Tibial artery (tissue), 4 donors: ENCODE measurements around the gene BICD2.
A peak's percentile ranks its signal among the peaks of the same experiment; 100 is the strongest.

ENCODE experiments used
- DNase-seq, 2 donors: peaks; one replicate each; pipeline ENCODE4 v3.0.0-alpha.2; 2019
- H3K27ac ChIP-seq, 2 donors: fragments of 200-600 bp; sonication (generic) in 1 of 2; 1 replicate in 1 of 2; 2 replicates in 1 of 2; pipeline ENCODE4 v1.5.1; 2018 to 2019; ENCODE audit warnings: mild to moderate bottlenecking in 1 of 2
- H3K27me3 ChIP-seq, 2 donors: fragments of 200-600 bp; sonication (generic) in 1 of 2; one replicate each; pipeline versions ENCODE4 v1.5.1 to v1.6.0; 2016 to 2019
- H3K36me3 ChIP-seq, 3 donors: fragments of 200-600 bp; sonication (generic) in 2 of 3; one replicate each; pipeline ENCODE4 v1.5.1; 2016 to 2019; ENCODE audit warnings: mild to moderate bottlenecking in 2 of 3
- H3K4me1 ChIP-seq, 4 donors: fragments of 200-600 bp; sonication (generic) in 2 of 4; 1 replicate in 3 of 4; 2 replicates in 1 of 4; pipeline ENCODE4 v1.5.1; 2016 to 2019
- H3K4me3 ChIP-seq, 2 donors: fragments of 200-600 bp; sonication (generic) in 1 of 2; 1 replicate in 1 of 2; 2 replicates in 1 of 2; pipeline ENCODE4 v1.5.1; 2018 to 2019; ENCODE audit warnings: mild to moderate bottlenecking in 2 of 2
- H3K9me3 ChIP-seq, 3 donors: fragments of 200-600 bp; sonication (generic) in 1 of 3; one replicate each; pipeline ENCODE4 v1.5.1; 2016 to 2019
- intact Hi-C: fragments of 100-400 bp; cut with DNase I; formaldehyde crosslinking; loops from one replicate; pipeline ENCODE4 v1.15.0; 2023; ENCODE audit warnings: low total_unique reads
- TF ChIP-seq, protein P1 (sequence below), 2 experiments: fragments of 200-600 bp in 1 of 2; fragments of 450-650 bp in 1 of 2; IDR thresholded peaks; one replicate each; pipeline ENCODE4 v1.5.1; 2017 to 2019; ENCODE audit warnings: antibody characterized with exemption in 2 of 2, mild to moderate bottlenecking in 1 of 2, moderate library complexity in 1 of 2

The BICD2 gene

DNA sequence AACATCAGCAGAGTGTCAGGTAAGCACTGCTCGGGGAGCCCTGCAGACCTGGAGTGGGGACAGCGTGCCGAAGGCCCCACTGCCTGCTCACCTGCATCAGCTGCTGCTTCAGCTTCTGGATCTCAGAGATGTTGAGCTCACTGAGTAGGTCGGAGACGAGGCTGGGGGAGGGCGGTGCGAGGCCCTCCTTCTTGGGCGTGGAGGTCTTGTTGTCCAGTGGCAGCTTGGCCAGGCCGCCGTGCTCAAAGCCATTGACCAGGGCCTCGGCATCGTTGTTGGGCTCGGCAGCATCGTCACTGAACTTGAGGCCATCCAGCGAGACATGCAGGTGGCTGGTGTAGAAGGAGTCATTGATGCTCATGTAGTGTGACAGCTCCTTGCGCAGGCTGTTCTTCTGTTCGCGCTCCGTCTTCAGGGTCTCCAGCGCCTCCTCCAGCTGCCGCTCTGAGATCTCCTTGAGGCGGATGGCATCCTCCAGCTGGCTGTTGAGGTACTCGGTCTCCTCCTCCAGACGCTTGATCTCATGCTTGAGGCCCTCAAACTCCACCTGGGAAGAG lies 44.3 kb downstream of the BICD2 start:
- Histone ChIP-seq H3K4me3 (no peak overlapping the region), H3K36me3 (peaks cover 63 to 83% (median 78%) of the 10 kb centered on the region in 3 donors), H3K27ac (no peak overlapping the region), H3K9me3 (no peaks in the 10 kb centered on the region), H3K4me1 (no peaks in the 10 kb centered on the region), H3K27me3 (no peaks in the 10 kb centered on the region)
- intact Hi-C loops: no loop called here
- no peak for DNase-seq
- TF ChIP-seq, protein P1, sequence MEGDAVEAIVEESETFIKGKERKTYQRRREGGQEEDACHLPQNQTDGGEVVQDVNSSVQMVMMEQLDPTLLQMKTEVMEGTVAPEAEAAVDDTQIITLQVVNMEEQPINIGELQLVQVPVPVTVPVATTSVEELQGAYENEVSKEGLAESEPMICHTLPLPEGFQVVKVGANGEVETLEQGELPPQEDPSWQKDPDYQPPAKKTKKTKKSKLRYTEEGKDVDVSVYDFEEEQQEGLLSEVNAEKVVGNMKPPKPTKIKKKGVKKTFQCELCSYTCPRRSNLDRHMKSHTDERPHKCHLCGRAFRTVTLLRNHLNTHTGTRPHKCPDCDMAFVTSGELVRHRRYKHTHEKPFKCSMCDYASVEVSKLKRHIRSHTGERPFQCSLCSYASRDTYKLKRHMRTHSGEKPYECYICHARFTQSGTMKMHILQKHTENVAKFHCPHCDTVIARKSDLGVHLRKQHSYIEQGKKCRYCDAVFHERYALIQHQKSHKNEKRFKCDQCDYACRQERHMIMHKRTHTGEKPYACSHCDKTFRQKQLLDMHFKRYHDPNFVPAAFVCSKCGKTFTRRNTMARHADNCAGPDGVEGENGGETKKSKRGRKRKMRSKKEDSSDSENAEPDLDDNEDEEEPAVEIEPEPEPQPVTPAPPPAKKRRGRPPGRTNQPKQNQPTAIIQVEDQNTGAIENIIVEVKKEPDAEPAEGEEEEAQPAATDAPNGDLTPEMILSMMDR (IDR thresholded peaks at IDR 0.05): no peak

DNA sequence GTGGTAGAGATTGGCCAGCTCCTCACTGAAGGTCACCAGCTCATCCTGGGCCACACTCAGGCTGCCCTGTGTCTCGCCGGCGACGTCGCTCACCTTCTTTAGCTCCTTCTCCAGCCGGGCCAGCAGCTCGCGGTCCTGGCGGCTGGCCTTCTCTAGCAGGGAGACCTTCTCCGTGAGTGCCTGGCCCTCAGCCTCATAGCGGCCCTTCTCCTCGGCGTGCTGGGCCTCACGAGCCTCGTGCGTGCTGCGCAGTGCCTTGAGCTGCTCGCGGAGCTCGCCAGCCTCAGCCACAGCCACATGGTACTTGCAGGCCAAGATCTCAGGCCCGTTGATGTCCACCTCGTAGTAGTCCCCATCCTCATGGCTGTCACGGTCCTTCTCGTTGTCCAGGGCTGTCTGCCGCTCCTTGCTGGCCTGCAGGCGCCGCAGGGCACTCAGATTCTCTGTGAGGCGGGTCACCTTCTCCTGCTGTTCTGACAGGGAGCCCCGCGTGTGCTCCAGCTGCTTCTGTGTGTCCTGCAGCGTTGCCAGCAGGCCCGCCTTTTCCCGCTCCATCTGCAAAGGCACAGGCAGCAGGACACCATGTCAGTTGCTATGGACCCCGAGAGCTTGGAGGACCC lies 45.5 kb downstream of the BICD2 start:
- Histone ChIP-seq H3K4me1 (no peaks in the 10 kb centered on the region), H3K27me3 (no peaks in the 10 kb centered on the region), H3K9me3 (no peaks in the 10 kb centered on the region), H3K4me3 (no peak overlapping the region), H3K27ac (no peak overlapping the region), H3K36me3 (peaks cover 75 to 87% (median 86%) of the 10 kb centered on the region in 3 donors)
- intact Hi-C loops: loop anchor here (5.0 kb wide), 1 partner anchor 73 kb away; no protein-coding TSS in a partner anchor
- TF ChIP-seq, protein P1 (IDR thresholded peaks at IDR 0.05): no peak
- no peak for DNase-seq

DNA sequence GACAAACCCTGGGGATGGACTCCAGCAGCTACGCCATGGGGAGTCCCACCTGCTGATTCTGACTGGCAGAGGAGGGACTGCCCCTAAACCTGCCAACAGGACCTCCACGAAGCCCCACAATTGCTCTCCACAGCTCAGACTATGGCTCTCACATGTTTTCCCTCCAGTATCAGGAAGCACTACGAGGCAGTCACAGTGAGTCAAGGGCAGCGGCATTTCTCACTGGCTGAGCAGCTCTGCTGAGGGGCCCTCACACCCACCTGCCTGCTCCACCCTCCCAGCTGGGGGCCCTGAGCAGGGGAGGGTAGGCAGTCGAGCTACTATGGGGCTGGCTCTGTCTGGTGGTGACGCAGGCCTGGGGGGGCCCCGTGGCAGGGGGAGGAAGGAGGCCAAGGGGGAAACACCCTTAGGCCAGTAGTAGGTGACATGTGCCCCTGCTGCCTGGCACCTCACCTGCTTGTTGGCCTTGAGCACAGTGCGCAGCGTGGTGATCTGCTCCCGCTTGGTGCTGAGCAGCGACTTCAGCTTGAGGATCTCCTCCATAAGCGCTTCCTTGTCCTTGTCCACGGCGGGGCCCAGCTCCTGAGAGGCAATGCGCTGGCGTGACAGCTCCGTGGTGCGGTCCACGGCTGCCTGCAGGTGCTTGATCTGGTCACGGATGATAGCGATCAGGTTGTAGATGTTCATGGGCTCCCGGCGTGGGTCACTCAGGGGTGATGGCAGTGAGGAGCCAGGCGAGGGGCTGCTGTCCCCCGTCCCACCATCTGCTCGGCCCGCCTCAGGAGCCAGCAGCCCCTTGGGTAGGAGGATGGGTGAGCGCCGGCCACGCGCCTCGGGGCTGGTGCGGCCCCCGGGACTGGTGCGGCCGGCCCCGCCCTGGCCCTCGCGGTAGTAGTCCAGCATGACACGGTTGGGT lies 46.3 kb downstream of the BICD2 start:
- intact Hi-C loops: loop anchor here (5.0 kb wide), 1 partner anchor 74 kb away; no protein-coding TSS in a partner anchor
- no peak overlapping the region for H3K27ac ChIP-seq
- H3K4me1 ChIP-seq: no peaks in the 10 kb centered on the region
- H3K9me3 ChIP-seq: no peaks in the 10 kb centered on the region
- H3K27me3 ChIP-seq: no peaks in the 10 kb centered on the region
- peaks cover 83 to 95% (median 94%) of the 10 kb centered on the region in 3 donors for H3K36me3 ChIP-seq
- H3K4me3 ChIP-seq: no peak overlapping the region
- TF ChIP-seq, protein P1 (IDR thresholded peaks at IDR 0.05): no peak
- no peak for DNase-seq

DNA sequence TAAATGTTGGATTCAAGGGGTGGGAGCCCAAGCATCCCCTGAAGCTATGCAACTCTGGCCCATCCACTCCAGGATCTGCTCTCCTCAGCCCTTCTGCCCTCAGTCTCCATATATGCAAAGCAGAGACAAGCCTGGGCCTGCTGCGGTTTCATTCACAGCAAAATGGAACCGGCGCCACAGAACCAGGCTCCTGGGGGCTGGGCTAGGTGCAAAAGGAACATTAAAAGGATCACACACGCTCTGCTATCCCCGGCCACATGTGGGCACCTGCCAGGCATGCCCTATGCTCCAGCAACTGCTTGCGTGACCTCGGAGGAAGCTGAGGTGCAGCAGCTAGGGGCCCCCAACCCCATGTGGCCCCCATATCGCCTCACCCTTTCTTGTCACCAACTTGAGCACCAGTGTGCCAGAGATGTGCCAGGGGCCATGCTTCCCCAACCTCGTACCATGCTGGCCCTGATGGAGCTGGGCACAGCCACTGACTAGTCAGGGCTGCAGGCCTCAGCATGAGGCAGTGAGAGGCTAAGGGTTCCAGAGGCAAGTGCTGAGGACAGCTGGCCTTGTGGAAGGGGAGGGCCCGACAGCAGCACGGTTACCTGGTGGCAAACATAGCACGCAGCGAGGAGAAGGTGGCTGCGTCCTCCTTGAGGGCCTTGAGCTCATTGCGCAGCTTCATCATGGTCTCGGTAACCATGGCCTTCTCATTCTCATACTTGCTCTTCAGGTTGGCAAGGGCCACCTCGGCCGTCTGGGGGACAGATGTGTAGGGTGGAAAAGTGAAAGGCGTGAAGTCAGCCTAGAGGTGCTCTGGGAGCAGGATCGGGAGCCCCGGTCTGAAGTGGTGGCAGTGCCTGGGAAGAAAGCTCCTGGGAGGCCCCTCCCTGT lies 47.2 kb downstream of the BICD2 start:
- TF ChIP-seq, protein P1 (IDR thresholded peaks at IDR 0.05): no peak
- Histone ChIP-seq H3K27ac (no peak overlapping the region), H3K4me3 (no peak overlapping the region), H3K9me3 (no peaks in the 10 kb centered on the region), H3K27me3 (no peaks in the 10 kb centered on the region), H3K4me1 (no peaks in the 10 kb centered on the region), H3K36me3 (peaks cover 92 to 99% (median 93%) of the 10 kb centered on the region in 3 donors)
- intact Hi-C loops: loop anchor here (5.0 kb wide), 1 partner anchor 75 kb away; no protein-coding TSS in a partner anchor
- no peak for DNase-seq

DNA sequence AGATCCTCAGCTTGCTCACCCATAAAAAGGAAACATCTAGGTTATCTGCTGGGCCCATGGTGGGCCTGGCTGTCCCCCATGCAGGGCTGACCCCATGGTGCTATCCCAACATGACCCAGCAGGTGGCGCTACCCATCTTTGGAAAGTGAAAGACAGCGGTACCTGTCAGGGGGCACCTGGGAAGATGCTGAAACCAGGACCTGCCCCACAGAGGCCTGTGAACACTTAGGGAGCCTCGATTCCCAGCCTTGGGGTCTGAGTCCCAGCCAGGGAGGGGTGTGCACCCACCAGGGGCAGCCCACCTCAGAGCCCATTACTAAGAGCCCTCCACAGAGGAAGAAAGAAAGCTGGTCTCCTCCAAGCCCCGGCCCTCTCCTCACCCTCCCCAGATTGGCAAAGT lies 48.1 kb downstream of the BICD2 start:
- peak in 1 of 2 donors; percentile 50 for DNase-seq
- no peak overlapping the region for H3K27ac ChIP-seq

More for the DNA sequence above, 48.1 kb downstream of the BICD2 start:
- intact Hi-C loops: loop anchor here (5.0 kb wide), 1 partner anchor 76 kb away; no protein-coding TSS in a partner anchor
- no peak overlapping the region for H3K4me3 ChIP-seq
- H3K27me3 ChIP-seq: no peaks in the 10 kb centered on the region
- no peaks in the 10 kb centered on the region for H3K9me3 ChIP-seq
- TF ChIP-seq, protein P1 (IDR thresholded peaks at IDR 0.05): peak; percentile 81 to 89
- H3K4me1 ChIP-seq: no peaks in the 10 kb centered on the region
- peaks cover 89 to 96% (median 91%) of the 10 kb centered on the region in 3 donors for H3K36me3 ChIP-seq
